HG02870 (cell line): ENCODE data around the gene AMPD1.

Source experiments
- ATAC-seq: cut with Tn5 transposase; IDR thresholded peaks from one replicate; pipeline ENCODE4 v1.9.1; 2021; ENCODE audit warnings: mild to moderate bottlenecking, moderate library complexity; ENCODE audit not compliant: unreplicated experiment

Gene AMPD1

DNA sequence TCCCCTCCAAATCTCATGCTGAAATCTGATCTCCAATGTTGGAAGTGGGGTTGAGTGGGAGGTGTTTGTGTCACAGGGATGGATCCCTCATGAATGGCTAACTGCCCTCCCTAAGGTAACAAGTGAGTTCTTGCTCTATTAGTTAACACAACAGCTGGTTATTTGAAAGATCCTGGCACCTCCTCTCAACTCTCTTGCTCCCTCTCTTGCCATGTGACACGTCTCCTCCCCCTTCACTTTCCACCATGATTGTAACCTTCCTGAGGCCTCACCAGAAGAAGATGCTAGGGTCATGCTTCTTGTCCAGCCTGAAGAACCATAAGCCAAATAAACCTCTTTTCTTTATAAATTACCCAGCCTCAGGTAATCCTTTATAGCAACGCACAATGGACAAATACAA is 54.0 kb downstream of the AMPD1 start:
- no peak for ATAC-seq

DNA sequence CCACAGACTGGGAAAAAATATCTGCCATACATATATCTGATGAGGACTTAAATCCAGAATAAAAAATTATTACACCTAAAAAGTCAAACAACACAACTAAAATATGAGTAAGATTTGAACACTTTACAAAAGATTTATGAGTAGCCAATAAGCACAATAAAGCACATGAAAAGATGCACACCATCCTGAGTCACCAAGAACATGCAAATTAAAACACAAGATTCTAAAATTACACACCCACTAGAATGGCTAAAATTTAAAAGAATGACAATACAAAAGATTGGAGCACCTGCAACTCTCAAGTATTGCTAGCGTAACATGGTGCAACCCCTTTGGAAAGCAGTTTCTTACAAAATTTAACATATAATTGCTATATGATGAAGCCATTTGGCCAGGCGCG is 56.4 kb downstream of the AMPD1 start:
- ATAC-seq: no peak

DNA sequence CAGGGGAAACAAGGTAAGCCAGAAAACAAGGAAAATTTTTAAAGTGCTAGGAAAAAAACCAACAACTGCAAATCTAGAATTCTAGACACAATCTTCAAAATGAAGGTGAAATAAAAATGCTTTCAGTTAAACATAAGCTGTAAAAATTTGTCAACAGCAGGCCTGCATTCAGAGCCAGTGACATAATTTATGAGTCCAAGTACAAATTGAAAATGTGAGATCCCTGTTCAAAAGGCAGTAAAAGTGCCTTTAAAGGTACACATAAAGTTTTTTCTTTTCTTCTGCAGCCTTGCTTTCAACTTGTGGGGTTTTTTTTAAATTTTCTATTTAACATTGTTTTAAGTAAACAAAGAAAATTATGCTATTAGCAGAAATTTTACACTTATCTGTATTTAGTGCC is 62.9 kb downstream of the AMPD1 start:
- ATAC-seq: no peak

DNA sequence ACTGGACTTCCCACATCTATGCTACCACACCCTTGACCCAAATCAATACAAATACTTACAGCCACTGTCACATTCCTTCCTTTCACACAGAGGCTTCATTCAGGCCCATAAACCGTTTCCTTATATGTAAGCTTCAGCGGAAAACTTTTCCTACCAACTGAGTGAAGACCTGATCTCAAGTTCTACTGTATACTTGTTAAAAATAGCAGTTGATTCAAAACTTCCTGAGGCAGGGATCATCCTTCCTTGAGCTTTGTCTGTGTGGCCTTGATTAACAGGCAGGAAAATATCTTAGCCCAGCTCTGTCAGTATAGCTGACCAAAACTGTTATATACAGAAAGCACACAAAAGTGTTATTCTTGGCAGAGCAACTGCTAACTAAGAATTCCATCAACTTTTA is 68.2 kb downstream of the AMPD1 start:
- ATAC-seq: no peak

DNA sequence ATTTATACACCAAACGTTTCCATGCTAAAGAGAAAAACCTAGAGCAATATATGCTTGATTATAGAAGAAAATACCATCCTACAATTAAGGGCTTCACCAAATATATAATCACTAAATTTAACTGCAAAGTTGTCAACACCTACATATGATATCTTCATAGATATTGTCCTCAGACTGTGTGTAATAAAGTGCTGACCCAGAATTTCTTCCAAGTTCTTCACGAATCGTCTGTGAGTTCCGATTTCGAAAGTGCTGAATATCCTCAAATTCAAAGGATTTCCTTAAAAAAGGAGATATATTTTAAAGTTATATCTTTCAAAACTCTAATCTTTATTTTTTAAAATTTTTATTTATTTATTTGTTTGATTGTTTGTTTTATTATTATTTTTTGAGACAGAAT is 72.0 kb downstream of the AMPD1 start:
- ATAC-seq: no peak
